H1 (cell line): ENCODE results near the gene YWHAQ. TPM values are rescaled to one million over a fixed set of nuclear protein-coding genes. Genes with fewer than 3 reads are reported as not detected.

Experiments
- CTCF ChIA-PET: fragments of 300-600 bp; sonication (Branson Sonifier 250); formaldehyde crosslinking; loops from one replicate; lab custom pipeline; 2021; ENCODE audit not compliant: partially characterized antibody; lab: Charles Lee
- POLR2A ChIA-PET: fragments of 300-600 bp; sonication (Branson Sonifier 250); formaldehyde crosslinking; loops from one replicate; lab custom pipeline; 2021; ENCODE audit warnings: inconsistent platforms; ENCODE audit not compliant: partially characterized antibody; lab: Charles Lee
- DNase-seq, 2 experiments: peaks; one replicate each; pipeline versions ENCODE4 v3.0.0 to v3.0.0-alpha.2; 2010 to 2022; ENCODE audit warnings: low spot score in 2 of 2, low read depth in 1 of 2, mixed read lengths in 1 of 2
- FAIRE-seq: peaks from 2 replicates; lab custom pipeline; 2011; peaks lifted over from hg19 to GRCh38; lab: Jason Lieb, UNC
- H2AFZ ChIP-seq: 2 replicates; pipeline ENCODE4 v1.8.1; 2012; ENCODE audit warnings: low read length, inconsistent platforms
- H2AK5ac ChIP-seq: 2 replicates; pipeline ENCODE4 v1.6.1; 2013; ENCODE audit warnings: low read depth, low read length
- H2BK120ac ChIP-seq: replicated peaks from 2 replicates; pipeline ENCODE3; 2013; ENCODE audit warnings: low read depth, low read length, inconsistent platforms
- H2BK12ac ChIP-seq: 2 replicates; pipeline ENCODE4 v1.6.1; 2013; ENCODE audit warnings: low read depth, low read length
- H2BK15ac ChIP-seq: 2 replicates; pipeline ENCODE4 v1.6.1; 2013; ENCODE audit warnings: low read length
- H2BK20ac ChIP-seq: 2 replicates; pipeline ENCODE4 v1.6.1; 2013; ENCODE audit warnings: low read length
- H2BK5ac ChIP-seq: 2 replicates; pipeline ENCODE4 v1.6.1; 2013; ENCODE audit warnings: low read depth, low read length
- H3K14ac ChIP-seq: 2 replicates; pipeline ENCODE4 v1.6.1; 2013; ENCODE audit warnings: inconsistent platforms; ENCODE audit not compliant: insufficient read length
- H3K18ac ChIP-seq: 2 replicates; pipeline ENCODE4 v1.6.1; 2013; ENCODE audit warnings: low read length; ENCODE audit errors: extremely low read depth
- H3K23ac ChIP-seq: 2 replicates; pipeline ENCODE4 v1.6.1; 2013; ENCODE audit warnings: inconsistent platforms; ENCODE audit not compliant: insufficient read length
- H3K23me2 ChIP-seq: 2 replicates; pipeline ENCODE4 v1.6.1; 2013; ENCODE audit warnings: low read depth, low read length
- H3K27ac ChIP-seq: 2 replicates; pipeline ENCODE4 v1.6.1; 2011; ENCODE audit warnings: low read depth, low read length, inconsistent platforms
- H3K27me3 ChIP-seq, 4 experiments: replicated peaks in 1 of 4; 1 replicate in 1 of 4; 2 replicates in 3 of 4; pipeline versions ENCODE4 v1.6.1 to v1.8.1; 2011 to 2013; ENCODE audit warnings: low read length in 3 of 4, mild to moderate bottlenecking in 3 of 4, inconsistent platforms in 2 of 4, mixed read lengths in 2 of 4, moderate library complexity in 1 of 4; ENCODE audit not compliant: control insufficient read depth in 3 of 4, insufficient read depth in 3 of 4; ENCODE audit errors: extremely low read depth in 1 of 4
- H3K36me3 ChIP-seq, 4 experiments: 2 replicates each; pipeline versions ENCODE4 v1.6.1 to v1.8.1; 2011 to 2013; ENCODE audit warnings: mild to moderate bottlenecking in 4 of 4, low read length in 3 of 4, moderate library complexity in 2 of 4, control low read depth in 1 of 4, inconsistent platforms in 1 of 4; ENCODE audit not compliant: insufficient read depth in 4 of 4, control insufficient read depth in 2 of 4
- H3K4ac ChIP-seq: replicated peaks from 2 replicates; pipeline ENCODE3; 2013; ENCODE audit warnings: low read length, low read depth, mixed read lengths, inconsistent platforms; ENCODE audit not compliant: insufficient read length
- H3K4me1 ChIP-seq, 4 experiments: replicated peaks in 1 of 4; 1 replicate in 1 of 4; 2 replicates in 3 of 4; pipeline versions ENCODE4 v1.6.1 to v1.8.1; 2011 to 2013; ENCODE audit warnings: low read length in 3 of 4, inconsistent platforms in 2 of 4, mixed read lengths in 1 of 4; ENCODE audit not compliant: insufficient read depth in 4 of 4, control insufficient read depth in 3 of 4
- H3K4me2 ChIP-seq, 2 experiments: 2 replicates each; pipeline versions ENCODE4 v1.6.1 to v1.8.1; 2011 to 2013; ENCODE audit warnings: low read depth in 2 of 2, low read length in 2 of 2, control low read depth in 1 of 2, inconsistent platforms in 1 of 2, mild to moderate bottlenecking in 1 of 2; ENCODE audit not compliant: insufficient read depth in 1 of 2
- H3K4me3 ChIP-seq, 4 experiments: fragments of 200-600, 300-600 bp in 1 of 4; sonication (generic), shearing (Covaris generic), sonication (Bioruptor Twin) in 1 of 4; 2 replicates each; pipeline versions ENCODE4 v1.5.1 to v1.8.1; 2011 to 2016; ENCODE audit warnings: low read length in 4 of 4, low read depth in 3 of 4, control low read depth in 2 of 4, inconsistent platforms in 2 of 4, mild to moderate bottlenecking in 2 of 4, mixed read lengths in 1 of 4, moderate library complexity in 1 of 4; ENCODE audit not compliant: insufficient read depth in 2 of 4; ENCODE audit errors: extremely low read depth in 1 of 4
- H3K56ac ChIP-seq: replicated peaks from 2 replicates; pipeline ENCODE3; 2013; ENCODE audit warnings: low read depth, mild to moderate bottlenecking, mixed read lengths, low read length, inconsistent platforms; ENCODE audit not compliant: insufficient read length
- H3K79me1 ChIP-seq: 2 replicates; pipeline ENCODE4 v1.6.1; 2013; ENCODE audit warnings: low read depth, low read length, control low read depth
- H3K79me2 ChIP-seq, 2 experiments: 2 replicates each; pipeline versions ENCODE4 v1.6.1 to v1.8.1; 2012 to 2013; ENCODE audit warnings: low read length in 2 of 2, mild to moderate bottlenecking in 2 of 2, inconsistent platforms in 1 of 2; ENCODE audit not compliant: insufficient read depth in 2 of 2, control insufficient read depth in 1 of 2
- H3K9ac ChIP-seq, 4 experiments: replicated peaks in 1 of 4; 1 replicate in 1 of 4; 2 replicates in 3 of 4; pipeline versions ENCODE4 v1.6.1 to v1.8.1; 2011 to 2013; ENCODE audit warnings: low read depth in 3 of 4, low read length in 3 of 4, control low read depth in 2 of 4, mild to moderate bottlenecking in 2 of 4, moderate library complexity in 2 of 4, inconsistent platforms in 1 of 4; ENCODE audit errors: extremely low read depth in 1 of 4
- H3K9me3 ChIP-seq, 2 experiments: 2 replicates each; pipeline versions ENCODE4 v1.6.1 to v1.8.1; 2012 to 2013; ENCODE audit warnings: mild to moderate bottlenecking in 2 of 2, moderate library complexity in 2 of 2, control low read depth in 1 of 2, inconsistent platforms in 1 of 2, low read depth in 1 of 2, low read length in 1 of 2, mixed read lengths in 1 of 2; ENCODE audit not compliant: insufficient read depth in 2 of 2
- H4K20me1 ChIP-seq, 2 experiments: replicated peaks in 1 of 2; 2 replicates each; pipeline versions ENCODE3 to v1.8.1; 2011 to 2013; ENCODE audit warnings: inconsistent platforms in 2 of 2, low read length in 2 of 2, mild to moderate bottlenecking in 1 of 2; ENCODE audit not compliant: insufficient read depth in 2 of 2, control insufficient read depth in 1 of 2
- H4K5ac ChIP-seq: 2 replicates; pipeline ENCODE4 v1.6.1; 2013; ENCODE audit warnings: low read length, low read depth, mixed read lengths, inconsistent platforms; ENCODE audit not compliant: insufficient read length
- H4K8ac ChIP-seq: 2 replicates; pipeline ENCODE4 v1.8.0; 2013; ENCODE audit warnings: mild to moderate bottlenecking, moderate library complexity, low read length, inconsistent platforms; ENCODE audit not compliant: insufficient read depth; ENCODE audit errors: extremely low read depth
- H4K91ac ChIP-seq: replicated peaks from 2 replicates; pipeline ENCODE3; 2013; ENCODE audit warnings: low read length, mixed read lengths, inconsistent platforms; ENCODE audit not compliant: insufficient read length
- CBX5 ChIP-seq: fragments of 300-800, 300-1000 bp; sonication (generic); IDR thresholded peaks from 2 replicates; pipeline ENCODE4 v1.7.1; 2016; ENCODE audit warnings: antibody characterized with exemption, low read length, low read depth
- CBX8 ChIP-seq: fragments of 300-800, 300-1000 bp; sonication (generic); IDR thresholded peaks from 2 replicates; pipeline ENCODE4 v1.7.1; 2016; ENCODE audit warnings: low read depth, low read length, borderline replicate concordance
- CTCF ChIP-seq, 3 experiments: IDR thresholded peaks; 1 replicate in 2 of 3; 2 replicates in 1 of 3; pipeline versions ENCODE4 v1.5.1 to v1.6.1; 2011; ENCODE audit warnings: low read length in 3 of 3, mild to moderate bottlenecking in 3 of 3, inconsistent platforms in 2 of 3, low read depth in 1 of 3, moderate library complexity in 1 of 3; ENCODE audit not compliant: insufficient read depth in 1 of 3; ENCODE audit errors: control extremely low read depth in 1 of 3
- EP300 ChIP-seq, 2 experiments: IDR thresholded peaks; 1 replicate in 1 of 2; 2 replicates in 1 of 2; pipeline ENCODE4 v1.6.1; 2011 to 2012; ENCODE audit warnings: low read depth in 2 of 2, low read length in 2 of 2, mild to moderate bottlenecking in 2 of 2, borderline replicate concordance in 1 of 2, inconsistent platforms in 1 of 2, moderate library complexity in 1 of 2
- JUN ChIP-seq: IDR thresholded peaks from 2 replicates; pipeline ENCODE4 v1.6.1; 2011; ENCODE audit warnings: low read depth, mild to moderate bottlenecking, improper control_type of control experiment, low read length
- JUND ChIP-seq: IDR thresholded peaks from 2 replicates; pipeline ENCODE4 v1.6.1; 2011; ENCODE audit warnings: mild to moderate bottlenecking, improper control_type of control experiment, low read length
- KDM4A ChIP-seq: IDR thresholded peaks from one replicate; pipeline ENCODE4 v1.7.1; 2012; ENCODE audit warnings: low read depth, mild to moderate bottlenecking, moderate library complexity, low read length, inconsistent platforms; ENCODE audit not compliant: severe bottlenecking
- POLR2A ChIP-seq, 2 experiments: IDR thresholded peaks; 1 replicate in 1 of 2; 2 replicates in 1 of 2; pipeline ENCODE4 v1.6.1; 2011; ENCODE audit warnings: low read depth in 2 of 2, low read length in 2 of 2, mild to moderate bottlenecking in 2 of 2; ENCODE audit errors: control extremely low read depth in 1 of 2
- RNF2 ChIP-seq: fragments of 200-900, 300-1000 bp; sonication (generic); IDR thresholded peaks from 2 replicates; pipeline ENCODE4 v1.7.1; 2016; ENCODE audit warnings: borderline replicate concordance, low read depth, mild to moderate bottlenecking, antibody characterized with exemption, low read length; ENCODE audit not compliant: poor library complexity, severe bottlenecking; ENCODE audit errors: missing control alignments
- SUZ12 ChIP-seq: fragments of 200-600 bp; sonication (generic); IDR thresholded peaks from 2 replicates; pipeline ENCODE4 v1.6.1; 2012; ENCODE audit warnings: mild to moderate bottlenecking, inconsistent platforms, low read length, moderate library complexity, mixed read lengths
- WGBS, 2 experiments: shearing (Covaris generic) in 1 of 2; methylation state at CpG; one replicate each; pipeline versions ENCODE4 v1.1.6 to v1.1.7; 2013 to 2015; ENCODE audit warnings: low lambda C conversion rate in 2 of 2, mixed read lengths in 2 of 2, inconsistent platforms in 1 of 2, low coverage in 1 of 2, missing lambda C conversion rate in 1 of 2; ENCODE audit not compliant: insufficient replicate concordance in 2 of 2, insufficient coverage in 1 of 2, insufficient read length in 1 of 2; ENCODE audit errors: extremely low coverage in 1 of 2, missing lambda C conversion rate in 1 of 2; 5-methylcytosine and 5-hydroxymethylcytosine counted together
- polyA plus RNA-seq, 7 experiments: library from polyadenylated mRNA; depleted of rRNA in 3 of 7; stranded (reverse) in 5 of 7; unstranded in 2 of 7; fragments of >200 nt in 5 of 7; fragments of 200-250 nt in 2 of 7; gene quantifications; 1 replicate in 5 of 7; 2 replicates in 1 of 7; 4 replicates in 1 of 7; pipeline versions ENCODE4 v1.2.1 to v1.2.3, GENCODE V29; 2011 to 2013; ENCODE audit warnings: missing spikeins in 2 of 7, mixed read lengths in 2 of 7
- total RNA-seq: library from RNA; stranded (reverse); fragmentation: NEBNext Ultra II Directional; extraction: Animal tissue kit (Norgen Biotek cat#: 25700); gene quantifications from 2 replicates; pipeline ENCODE4 v1.2.1, GENCODE V29; 2021

The YWHAQ gene
- total and polyA plus RNA-seq, 2 of the 8 experiments (the other 6 are each of a cell fraction or from before 2014, with no cell fraction given): 244 to 480 TPM

- no peak overlapping the region for H3K18ac ChIP-seq
- no peak for DNase-seq
- H3K4me3 ChIP-seq: no peak overlapping the region
- H2BK12ac ChIP-seq: no peak overlapping the region
- no peak overlapping the region for H2BK15ac ChIP-seq
- no peak overlapping the region for H3K4ac ChIP-seq
- no peak overlapping the region for H3K27ac ChIP-seq
- H2AK5ac ChIP-seq: no peak overlapping the region
- H3K23ac ChIP-seq: no peak overlapping the region
- TF ChIP-seq KDM4A: no peak
- no peak for TF ChIP-seq JUN
- TF ChIP-seq RNF2: no peak
- TF ChIP-seq POLR2A (IDR thresholded peaks at IDR 0.05; ENCODE audit: control extremely low read depth in 1 of 2, low read depth in 2 of 2, low read length in 2 of 2): no peak
- no peak for TF ChIP-seq CBX5
- no peak for TF ChIP-seq CBX8
- no peak for TF ChIP-seq SUZ12
- TF ChIP-seq JUND: no peak
- no peak for TF ChIP-seq CTCF (IDR thresholded peaks at IDR 0.05; ENCODE audit: control extremely low read depth in 1 of 3, insufficient read depth in 1 of 3, low read depth in 1 of 3, low read length in 3 of 3)
- TF ChIP-seq EP300 (IDR thresholded peaks at IDR 0.05; ENCODE audit: borderline replicate concordance in 1 of 2, low read depth in 2 of 2, low read length in 2 of 2): no peak
- H3K56ac ChIP-seq: no peak overlapping the region
- FAIRE-seq: no peak
- no peak overlapping the region for H2AFZ ChIP-seq
- H3K79me1 ChIP-seq: peaks cover 6% of the 10 kb centered on the region; the same call in 1 of the 2 replicates
- no peak overlapping the region for H4K8ac ChIP-seq
- no peak overlapping the region for H2BK20ac ChIP-seq
- no peak overlapping the region for H3K9ac ChIP-seq
- H3K14ac ChIP-seq: no peak overlapping the region
- 84% methylated on average over 3 of the region's 3 CpGs; no CpG with 5 or more reads in 1 of the 2 experiments for WGBS, 2 experiments
- H3K9me3 ChIP-seq: no peaks in the 10 kb centered on the region
- peaks cover 6 to 76% of the 10 kb centered on the region in 2 experiments; a peak in 3 of 4 replicates for H3K79me2 ChIP-seq
- peaks cover 0 to 35% (median 13%) of the 10 kb centered on the region in 4 experiments; a peak in 6 of 8 replicates for H3K36me3 ChIP-seq
- no peaks in the 10 kb centered on the region for H3K27me3 ChIP-seq
- no peak overlapping the region for H4K5ac ChIP-seq
- ChIA-PET CTCF (interaction anchor here (0.9 kb wide), 1 partner anchor 10 kb away, joined by 3 read pairs; no protein-coding TSS in a partner anchor), POLR2A (interaction anchor here (0.6 kb wide), 1 partner anchor 14 kb away, joined by 3 read pairs; no protein-coding TSS in a partner anchor)
- no peaks in the 10 kb centered on the region for H3K23me2 ChIP-seq
- H4K91ac ChIP-seq: no peak overlapping the region
- H4K20me1 ChIP-seq: peaks cover 2 to 6% of the 10 kb centered on the region in 2 experiments
- no peak overlapping the region for H3K4me2 ChIP-seq
- H2BK120ac ChIP-seq: no peak overlapping the region
- H2BK5ac ChIP-seq: no peak overlapping the region
- peaks cover 0 to 3% (median 0%) of the 10 kb centered on the region in 4 experiments; a peak in 1 of 7 replicates for H3K4me1 ChIP-seq
Observed at GRCh38 chr2:9592699-9593098, 38.1 kb downstream of the YWHAQ start.
